H1 (cell line): Measurements from ENCODE around the gene CCDC47. TPM values are rescaled to one million over a fixed set of nuclear protein-coding genes. Genes with fewer than 3 reads are reported as not detected.
A peak's percentile ranks its signal among the peaks of the same experiment; 100 is the strongest.

Experiments
- CTCF ChIA-PET: fragments of 300-600 bp; sonication (Branson Sonifier 250); formaldehyde crosslinking; loops from one replicate; lab custom pipeline; 2021; ENCODE audit not compliant: partially characterized antibody; lab: Charles Lee
- POLR2A ChIA-PET: fragments of 300-600 bp; sonication (Branson Sonifier 250); formaldehyde crosslinking; loops from one replicate; lab custom pipeline; 2021; ENCODE audit warnings: inconsistent platforms; ENCODE audit not compliant: partially characterized antibody; lab: Charles Lee
- DNase-seq, 2 experiments: peaks; one replicate each; pipeline versions ENCODE4 v3.0.0 to v3.0.0-alpha.2; 2010 to 2022; ENCODE audit warnings: low spot score in 2 of 2, low read depth in 1 of 2, mixed read lengths in 1 of 2
- FAIRE-seq: peaks from 2 replicates; lab custom pipeline; 2011; peaks lifted over from hg19 to GRCh38; lab: Jason Lieb, UNC
- H2AFZ ChIP-seq: 2 replicates; pipeline ENCODE4 v1.8.1; 2012; ENCODE audit warnings: low read length, inconsistent platforms
- H2AK5ac ChIP-seq: 2 replicates; pipeline ENCODE4 v1.6.1; 2013; ENCODE audit warnings: low read depth, low read length
- H2BK120ac ChIP-seq: replicated peaks from 2 replicates; pipeline ENCODE3; 2013; ENCODE audit warnings: low read depth, low read length, inconsistent platforms
- H2BK12ac ChIP-seq: 2 replicates; pipeline ENCODE4 v1.6.1; 2013; ENCODE audit warnings: low read depth, low read length
- H2BK15ac ChIP-seq: 2 replicates; pipeline ENCODE4 v1.6.1; 2013; ENCODE audit warnings: low read length
- H2BK20ac ChIP-seq: 2 replicates; pipeline ENCODE4 v1.6.1; 2013; ENCODE audit warnings: low read length
- H2BK5ac ChIP-seq: 2 replicates; pipeline ENCODE4 v1.6.1; 2013; ENCODE audit warnings: low read depth, low read length
- H3K14ac ChIP-seq: 2 replicates; pipeline ENCODE4 v1.6.1; 2013; ENCODE audit warnings: inconsistent platforms; ENCODE audit not compliant: insufficient read length
- H3K18ac ChIP-seq: 2 replicates; pipeline ENCODE4 v1.6.1; 2013; ENCODE audit warnings: low read length; ENCODE audit errors: extremely low read depth
- H3K23ac ChIP-seq: 2 replicates; pipeline ENCODE4 v1.6.1; 2013; ENCODE audit warnings: inconsistent platforms; ENCODE audit not compliant: insufficient read length
- H3K23me2 ChIP-seq: 2 replicates; pipeline ENCODE4 v1.6.1; 2013; ENCODE audit warnings: low read depth, low read length
- H3K27ac ChIP-seq: 2 replicates; pipeline ENCODE4 v1.6.1; 2011; ENCODE audit warnings: low read depth, low read length, inconsistent platforms
- H3K27me3 ChIP-seq, 4 experiments: replicated peaks in 1 of 4; 1 replicate in 1 of 4; 2 replicates in 3 of 4; pipeline versions ENCODE4 v1.6.1 to v1.8.1; 2011 to 2013; ENCODE audit warnings: low read length in 3 of 4, mild to moderate bottlenecking in 3 of 4, inconsistent platforms in 2 of 4, mixed read lengths in 2 of 4, moderate library complexity in 1 of 4; ENCODE audit not compliant: control insufficient read depth in 3 of 4, insufficient read depth in 3 of 4; ENCODE audit errors: extremely low read depth in 1 of 4
- H3K36me3 ChIP-seq, 4 experiments: 2 replicates each; pipeline versions ENCODE4 v1.6.1 to v1.8.1; 2011 to 2013; ENCODE audit warnings: mild to moderate bottlenecking in 4 of 4, low read length in 3 of 4, moderate library complexity in 2 of 4, control low read depth in 1 of 4, inconsistent platforms in 1 of 4; ENCODE audit not compliant: insufficient read depth in 4 of 4, control insufficient read depth in 2 of 4
- H3K4ac ChIP-seq: replicated peaks from 2 replicates; pipeline ENCODE3; 2013; ENCODE audit warnings: low read length, low read depth, mixed read lengths, inconsistent platforms; ENCODE audit not compliant: insufficient read length
- H3K4me1 ChIP-seq, 4 experiments: replicated peaks in 1 of 4; 1 replicate in 1 of 4; 2 replicates in 3 of 4; pipeline versions ENCODE4 v1.6.1 to v1.8.1; 2011 to 2013; ENCODE audit warnings: low read length in 3 of 4, inconsistent platforms in 2 of 4, mixed read lengths in 1 of 4; ENCODE audit not compliant: insufficient read depth in 4 of 4, control insufficient read depth in 3 of 4
- H3K4me2 ChIP-seq, 2 experiments: 2 replicates each; pipeline versions ENCODE4 v1.6.1 to v1.8.1; 2011 to 2013; ENCODE audit warnings: low read depth in 2 of 2, low read length in 2 of 2, control low read depth in 1 of 2, inconsistent platforms in 1 of 2, mild to moderate bottlenecking in 1 of 2; ENCODE audit not compliant: insufficient read depth in 1 of 2
- H3K4me3 ChIP-seq, 4 experiments: fragments of 200-600, 300-600 bp in 1 of 4; sonication (generic), shearing (Covaris generic), sonication (Bioruptor Twin) in 1 of 4; 2 replicates each; pipeline versions ENCODE4 v1.5.1 to v1.8.1; 2011 to 2016; ENCODE audit warnings: low read length in 4 of 4, low read depth in 3 of 4, control low read depth in 2 of 4, inconsistent platforms in 2 of 4, mild to moderate bottlenecking in 2 of 4, mixed read lengths in 1 of 4, moderate library complexity in 1 of 4; ENCODE audit not compliant: insufficient read depth in 2 of 4; ENCODE audit errors: extremely low read depth in 1 of 4
- H3K56ac ChIP-seq: replicated peaks from 2 replicates; pipeline ENCODE3; 2013; ENCODE audit warnings: low read depth, mild to moderate bottlenecking, mixed read lengths, low read length, inconsistent platforms; ENCODE audit not compliant: insufficient read length
- H3K79me1 ChIP-seq: 2 replicates; pipeline ENCODE4 v1.6.1; 2013; ENCODE audit warnings: low read depth, low read length, control low read depth
- H3K79me2 ChIP-seq, 2 experiments: 2 replicates each; pipeline versions ENCODE4 v1.6.1 to v1.8.1; 2012 to 2013; ENCODE audit warnings: low read length in 2 of 2, mild to moderate bottlenecking in 2 of 2, inconsistent platforms in 1 of 2; ENCODE audit not compliant: insufficient read depth in 2 of 2, control insufficient read depth in 1 of 2
- H3K9ac ChIP-seq, 4 experiments: replicated peaks in 1 of 4; 1 replicate in 1 of 4; 2 replicates in 3 of 4; pipeline versions ENCODE4 v1.6.1 to v1.8.1; 2011 to 2013; ENCODE audit warnings: low read depth in 3 of 4, low read length in 3 of 4, control low read depth in 2 of 4, mild to moderate bottlenecking in 2 of 4, moderate library complexity in 2 of 4, inconsistent platforms in 1 of 4; ENCODE audit errors: extremely low read depth in 1 of 4
- H3K9me3 ChIP-seq, 2 experiments: 2 replicates each; pipeline versions ENCODE4 v1.6.1 to v1.8.1; 2012 to 2013; ENCODE audit warnings: mild to moderate bottlenecking in 2 of 2, moderate library complexity in 2 of 2, control low read depth in 1 of 2, inconsistent platforms in 1 of 2, low read depth in 1 of 2, low read length in 1 of 2, mixed read lengths in 1 of 2; ENCODE audit not compliant: insufficient read depth in 2 of 2
- H4K20me1 ChIP-seq, 2 experiments: replicated peaks in 1 of 2; 2 replicates each; pipeline versions ENCODE3 to v1.8.1; 2011 to 2013; ENCODE audit warnings: inconsistent platforms in 2 of 2, low read length in 2 of 2, mild to moderate bottlenecking in 1 of 2; ENCODE audit not compliant: insufficient read depth in 2 of 2, control insufficient read depth in 1 of 2
- H4K5ac ChIP-seq: 2 replicates; pipeline ENCODE4 v1.6.1; 2013; ENCODE audit warnings: low read length, low read depth, mixed read lengths, inconsistent platforms; ENCODE audit not compliant: insufficient read length
- H4K8ac ChIP-seq: 2 replicates; pipeline ENCODE4 v1.8.0; 2013; ENCODE audit warnings: mild to moderate bottlenecking, moderate library complexity, low read length, inconsistent platforms; ENCODE audit not compliant: insufficient read depth; ENCODE audit errors: extremely low read depth
- H4K91ac ChIP-seq: replicated peaks from 2 replicates; pipeline ENCODE3; 2013; ENCODE audit warnings: low read length, mixed read lengths, inconsistent platforms; ENCODE audit not compliant: insufficient read length
- ATF3 ChIP-seq: IDR thresholded peaks from 2 replicates; pipeline ENCODE4 v1.6.1; 2011; ENCODE audit warnings: low read depth, mild to moderate bottlenecking, low read length; ENCODE audit not compliant: insufficient read depth
- CBX8 ChIP-seq: fragments of 300-800, 300-1000 bp; sonication (generic); IDR thresholded peaks from 2 replicates; pipeline ENCODE4 v1.7.1; 2016; ENCODE audit warnings: low read depth, low read length, borderline replicate concordance
- CHD2 ChIP-seq: IDR thresholded peaks from 2 replicates; pipeline ENCODE4 v1.6.1; 2012; ENCODE audit warnings: low read length, improper control_type of control experiment
- CTBP2 ChIP-seq: IDR thresholded peaks from 2 replicates; pipeline ENCODE4 v1.7.0; 2011; ENCODE audit warnings: borderline replicate concordance, mild to moderate bottlenecking, moderate library complexity, mixed read lengths, low read length; ENCODE audit not compliant: insufficient read depth, insufficient read length
- KDM1A ChIP-seq: fragments of 200-600, 300-600 bp; sonication (generic); IDR thresholded peaks from 2 replicates; pipeline ENCODE4 v1.7.1; 2016; ENCODE audit warnings: mild to moderate bottlenecking, low read length, borderline replicate concordance
- KDM4A ChIP-seq: IDR thresholded peaks from one replicate; pipeline ENCODE4 v1.7.1; 2012; ENCODE audit warnings: low read depth, mild to moderate bottlenecking, moderate library complexity, low read length, inconsistent platforms; ENCODE audit not compliant: severe bottlenecking
- RFX5 ChIP-seq: IDR thresholded peaks from 2 replicates; pipeline ENCODE4 v1.6.1; 2011; ENCODE audit warnings: low read depth, low read length, improper control_type of control experiment, borderline replicate concordance
- TAF1 ChIP-seq: IDR thresholded peaks from 2 replicates; pipeline ENCODE4 v1.6.1; 2011; ENCODE audit warnings: mild to moderate bottlenecking, low read depth, low read length
- TEAD4 ChIP-seq: IDR thresholded peaks from 2 replicates; pipeline ENCODE4 v1.6.1; 2012; ENCODE audit warnings: low read depth, low read length, inconsistent platforms, mixed read lengths
- WGBS, 2 experiments: shearing (Covaris generic) in 1 of 2; methylation state at CpG; one replicate each; pipeline versions ENCODE4 v1.1.6 to v1.1.7; 2013 to 2015; ENCODE audit warnings: low lambda C conversion rate in 2 of 2, mixed read lengths in 2 of 2, inconsistent platforms in 1 of 2, low coverage in 1 of 2, missing lambda C conversion rate in 1 of 2; ENCODE audit not compliant: insufficient replicate concordance in 2 of 2, insufficient coverage in 1 of 2, insufficient read length in 1 of 2; ENCODE audit errors: extremely low coverage in 1 of 2, missing lambda C conversion rate in 1 of 2; 5-methylcytosine and 5-hydroxymethylcytosine counted together
- polyA plus RNA-seq, 7 experiments: library from polyadenylated mRNA; depleted of rRNA in 3 of 7; stranded (reverse) in 5 of 7; unstranded in 2 of 7; fragments of >200 nt in 5 of 7; fragments of 200-250 nt in 2 of 7; gene quantifications; 1 replicate in 5 of 7; 2 replicates in 1 of 7; 4 replicates in 1 of 7; pipeline versions ENCODE4 v1.2.1 to v1.2.3, GENCODE V29; 2011 to 2013; ENCODE audit warnings: missing spikeins in 2 of 7, mixed read lengths in 2 of 7
- total RNA-seq: library from RNA; stranded (reverse); fragmentation: NEBNext Ultra II Directional; extraction: Animal tissue kit (Norgen Biotek cat#: 25700); gene quantifications from 2 replicates; pipeline ENCODE4 v1.2.1, GENCODE V29; 2021
- TF ChIP-seq, protein P1 (sequence below): IDR thresholded peaks from 2 replicates; pipeline ENCODE4 v1.6.1; 2012; ENCODE audit warnings: inconsistent platforms

Gene CCDC47
- total and polyA plus RNA-seq, 2 of the 8 experiments (the other 6 are each of a cell fraction or from before 2014, with no cell fraction given) = 21.2 to 83.1 TPM

DNA sequence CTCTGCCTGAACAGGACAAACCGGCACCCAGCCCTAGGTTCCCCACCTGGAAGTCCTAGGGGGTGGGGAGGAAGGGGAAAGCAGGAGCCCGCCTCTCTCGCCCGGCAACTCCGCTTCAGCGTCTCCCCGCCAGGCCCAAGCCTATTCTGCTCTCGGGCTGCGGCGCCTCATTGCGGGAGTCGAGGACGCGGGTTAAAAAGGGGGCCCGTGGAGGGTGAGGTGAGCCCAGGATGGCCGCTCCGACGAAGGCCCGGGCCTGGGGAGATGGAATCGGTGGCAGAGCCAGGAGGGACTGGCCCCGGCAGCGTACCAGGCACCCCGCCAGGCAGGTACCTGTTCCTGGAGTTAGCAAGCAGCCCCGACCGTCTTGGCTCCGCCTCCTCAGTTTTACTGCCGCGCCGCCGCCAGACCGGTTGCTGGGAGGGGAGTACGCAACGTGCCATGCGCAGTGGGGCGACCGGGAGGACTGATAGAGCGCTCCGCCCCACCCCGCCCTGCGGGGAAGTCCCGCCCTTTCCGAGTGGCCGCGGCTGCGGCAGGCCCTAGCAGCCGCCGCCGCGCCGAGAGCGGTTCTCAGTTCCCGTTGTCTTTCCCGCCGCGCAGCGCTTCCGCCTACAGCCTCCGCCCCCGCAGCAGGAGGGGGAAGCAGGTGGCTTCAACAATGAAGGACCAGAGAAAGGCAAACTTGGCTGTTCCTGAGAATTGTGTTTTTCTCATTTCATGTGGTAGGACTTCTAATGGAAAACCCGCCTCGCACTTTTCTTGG, 31.8 kb downstream of the CCDC47 start, which contains the start of gene STRADA:
TSS of gene STRADA (minus strand) at position 392 of the 766 bp plus-strand sequence. CDS start 13,430 bp downstream, outside the sequence.
- ChIA-PET POLR2A (interaction anchor here (0.6 to 2.3 kb wide), 27 partner anchors 9 to 212 kb away, joined by 3 to 26 read pairs (median 4); partner anchors contain the start of genes CCDC47, DDX42, LIMD2 and MAP3K3), CTCF (no interaction called here)
- peak within 1 kb of the TSS; percentile 75 to 90 for H3K4me2 ChIP-seq
- peak; percentile 96 to 97 for DNase-seq
- H2AFZ ChIP-seq = peak within 1 kb of the TSS; percentile 35; the same call in 1 of the 2 replicates
- no peak for FAIRE-seq
- peak within 1 kb of the TSS; percentile 89 for H2BK5ac ChIP-seq
- H4K91ac ChIP-seq = peak within 1 kb of the TSS; percentile 79
- H4K20me1 ChIP-seq = no peaks in the 10 kb centered on the region
- H2BK120ac ChIP-seq = peak within 1 kb of the TSS; percentile 44
- no peak within 1 kb of the TSS for H3K23ac ChIP-seq
- H3K4me1 ChIP-seq = peaks cover 0 to 3% (median 0%) of the 10 kb centered on the region in 4 experiments; a peak in 2 of 7 replicates
- H3K27me3 ChIP-seq = no peaks in the 10 kb centered on the region
- no peaks in the 10 kb centered on the region for H3K9me3 ChIP-seq
- peak within 1 kb of the TSS; percentile 93; the same call in 1 of the 2 replicates for H4K8ac ChIP-seq
- H3K18ac ChIP-seq = peak within 1 kb of the TSS; percentile 95
- peak within 1 kb of the TSS; percentile 56 to 95 (median 88) for H3K4me3 ChIP-seq
- peaks cover 6% of the 10 kb centered on the region for H3K23me2 ChIP-seq
- no peak within 1 kb of the TSS for H2AK5ac ChIP-seq
- no peak within 1 kb of the TSS; the same call in 1 of the 2 replicates for H2BK12ac ChIP-seq
- peaks cover 0 to 10% of the 10 kb centered on the region in 2 experiments; a peak in 2 of 4 replicates for H3K79me2 ChIP-seq
- peak within 1 kb of the TSS; percentile 77 for H4K5ac ChIP-seq
- H3K4ac ChIP-seq = peak within 1 kb of the TSS; percentile 57
- H3K79me1 ChIP-seq = no peaks in the 10 kb centered on the region; the same call in 1 of the 2 replicates
- no peak within 1 kb of the TSS for H3K14ac ChIP-seq
- H3K27ac ChIP-seq = peak within 1 kb of the TSS; percentile 84
- peak within 1 kb of the TSS; percentile 57 to 87 (median 76) for H3K9ac ChIP-seq
- peaks cover under 1 to 10% (median 5%) of the 10 kb centered on the region in 4 experiments; a peak in 7 of 8 replicates for H3K36me3 ChIP-seq
- WGBS, 2 experiments = 2% methylated on average over 52 of the region's 61 CpGs; no CpG with 5 or more reads in 1 of the 2 experiments
- H2BK15ac ChIP-seq = 0 out of 2 replicates have a peak within 1 kb of the TSS, but pooled peaks have one; percentile 90
- peak within 1 kb of the TSS; percentile 88 for H3K56ac ChIP-seq
- H2BK20ac ChIP-seq = no peak within 1 kb of the TSS; the same call in 1 of the 2 replicates
- TF ChIP-seq CTBP2 (no peak), ATF3 (no peak), KDM4A (peak; percentile 82), TAF1 (peak; percentile 84), TEAD4 (no peak), KDM1A (no peak), CBX8 (no peak), RFX5 (no peak), CHD2 (no peak)
- TF ChIP-seq, protein P1, sequence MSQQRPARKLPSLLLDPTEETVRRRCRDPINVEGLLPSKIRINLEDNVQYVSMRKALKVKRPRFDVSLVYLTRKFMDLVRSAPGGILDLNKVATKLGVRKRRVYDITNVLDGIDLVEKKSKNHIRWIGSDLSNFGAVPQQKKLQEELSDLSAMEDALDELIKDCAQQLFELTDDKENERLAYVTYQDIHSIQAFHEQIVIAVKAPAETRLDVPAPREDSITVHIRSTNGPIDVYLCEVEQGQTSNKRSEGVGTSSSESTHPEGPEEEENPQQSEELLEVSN = peak; percentile 94
